ENCODE data around the gene CCDC71. TPM values are rescaled to one million over a fixed set of nuclear protein-coding genes. Genes with fewer than 3 reads are reported as not detected.

CCDC71 gene
- total RNA-seq, 3 donors from 2014 or later (not counting 1 experiment from before 2014, with no cell fraction given), result 13.8 to 20.6 (median 15.6) TPM

DNA sequence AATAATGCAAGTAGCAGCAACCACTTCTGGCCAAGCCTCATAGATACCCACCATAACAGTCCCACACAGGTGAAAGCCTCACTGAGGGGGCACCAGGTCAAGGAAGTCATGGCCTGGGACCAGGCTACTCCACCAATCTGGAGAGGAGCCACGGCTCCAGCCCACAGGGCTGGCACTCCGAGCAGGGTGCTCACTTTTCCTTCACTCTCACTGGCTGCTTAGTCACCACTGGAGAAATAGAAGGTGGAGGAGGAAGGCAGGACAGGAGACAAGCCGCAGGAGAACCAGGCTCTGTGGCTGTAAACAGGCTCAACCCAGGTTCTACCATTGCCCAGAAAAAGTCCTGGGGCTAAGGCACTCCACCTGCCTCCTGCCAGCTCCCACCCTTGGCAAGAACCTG lies 46.7 kb downstream of the CCDC71 start:
- no peaks in the 10 kb centered on the region for H3K9me3 ChIP-seq (ENCODE audit: control insufficient read depth, insufficient read depth, low read length)
- Mint-ChIP-seq H3K27ac (peak overlapping the region; percentile 81 to 87), H3K36me3 (no peaks in the 10 kb centered on the region), H3K9me3 (no peaks in the 10 kb centered on the region), H3K27me3 (ENCODE audit: low read depth in 2 of 2) (no peaks in the 10 kb centered on the region), H3K4me1 (peaks cover 5 to 12% of the 10 kb centered on the region in 2 donors), H3K4me3 (peak overlapping the region; percentile 77)
- H3K27me3 ChIP-seq (ENCODE audit: control insufficient read depth, insufficient read depth, low read length), result no peaks in the 10 kb centered on the region
- TF ChIP-seq CTCF (IDR thresholded peaks at IDR 0.05), result no peak
- H3K4me1 ChIP-seq (ENCODE audit: control insufficient read depth, insufficient read depth, low read length), result peaks cover 24% of the 10 kb centered on the region
- H3K4me3 ChIP-seq (ENCODE audit: low read length), result no peak overlapping the region
- no peak for DNase-seq
- WGBS (ENCODE audit: insufficient coverage), result 86% methylated on average over 1 of the region's 3 CpGs
- H3K27ac ChIP-seq (ENCODE audit: low read length), result peak overlapping the region; percentile 95
- no peak for ATAC-seq
- intact Hi-C loops (cut with micrococcal nuclease), result no loop called here
- peaks cover 37% of the 10 kb centered on the region for H3K36me3 ChIP-seq (ENCODE audit: control insufficient read depth, insufficient read depth, low read length)

DNA sequence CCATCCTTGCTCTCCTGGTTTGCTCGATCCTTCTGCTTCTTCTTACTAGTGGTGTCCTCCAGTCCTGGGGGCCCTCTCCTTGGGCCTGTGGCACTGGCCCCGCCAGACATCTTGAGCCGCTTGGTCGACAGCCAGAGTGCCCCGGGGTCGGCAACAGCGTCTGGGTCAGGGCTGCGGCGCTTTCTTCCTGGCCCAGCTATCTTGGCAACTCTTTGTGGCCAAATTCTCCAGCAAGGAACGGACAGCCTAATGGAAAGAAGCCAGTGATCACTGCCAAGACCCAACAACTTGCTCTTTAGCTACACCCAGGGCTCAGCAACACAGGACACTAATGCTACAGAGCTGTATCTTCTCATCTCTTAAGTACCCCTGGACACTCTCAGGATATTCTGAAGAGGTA lies 47.1 kb downstream of the CCDC71 start:
- no peak overlapping the region for H3K27ac ChIP-seq (ENCODE audit: low read length)
- Mint-ChIP-seq H3K4me3 (peak overlapping the region; percentile 28), H3K36me3 (no peaks in the 10 kb centered on the region), H3K27ac (peak overlapping the region in 1 of 2 donors; percentile 87), H3K9me3 (no peaks in the 10 kb centered on the region), H3K27me3 (ENCODE audit: low read depth in 2 of 2) (no peaks in the 10 kb centered on the region), H3K4me1 (peaks cover 5 to 12% of the 10 kb centered on the region in 2 donors)
- TF ChIP-seq CTCF (IDR thresholded peaks at IDR 0.05), result no peak
- no peaks in the 10 kb centered on the region for H3K9me3 ChIP-seq (ENCODE audit: control insufficient read depth, insufficient read depth, low read length)
- ATAC-seq, result no peak
- H3K4me1 ChIP-seq (ENCODE audit: control insufficient read depth, insufficient read depth, low read length), result peaks cover 24% of the 10 kb centered on the region
- no peak for DNase-seq
- no peak overlapping the region for H3K4me3 ChIP-seq (ENCODE audit: low read length)
- H3K27me3 ChIP-seq (ENCODE audit: control insufficient read depth, insufficient read depth, low read length), result no peaks in the 10 kb centered on the region
- intact Hi-C loops (cut with micrococcal nuclease), result no loop called here
- 97% methylated on average over 10 of the region's 10 CpGs for WGBS (ENCODE audit: insufficient coverage)
- H3K36me3 ChIP-seq (ENCODE audit: control insufficient read depth, insufficient read depth, low read length), result peaks cover 41% of the 10 kb centered on the region

Other genes starting within 250 kb of the CCDC71 start
- 100 to 1,000 TPM; 239 to 291 (median 243) TPM for gene ARIH2, start 247.5 kb downstream of the CCDC71 start, total RNA-seq
- gene P4HTM, start 176.1 kb downstream of the CCDC71 start, total RNA-seq, result 10 to 100 TPM; 28.8 to 31.3 (median 30.6) TPM
- 100 to 1,000 TPM; 113 to 167 (median 129) TPM for gene WDR6, start 158.9 kb downstream of the CCDC71 start, total RNA-seq
- gene DALRD3, start 147.8 kb downstream of the CCDC71 start, total RNA-seq, result 10 to 100 TPM; 16.8 to 20.1 (median 18.0) TPM
- 10 to 100 TPM; 51.0 to 72.9 (median 66.1) TPM for gene NDUFAF3, start 144.2 kb downstream of the CCDC71 start, total RNA-seq
- 10 to 100 TPM; 45.6 to 85.7 (median 50.0) TPM for gene IMPDH2, start 136.9 kb downstream of the CCDC71 start, total RNA-seq
- 100 to 1,000 TPM; 220 to 230 (median 227) TPM for gene QRICH1, start 72.3 kb downstream of the CCDC71 start, total RNA-seq
- 100 to 1,000 TPM; 250 to 280 (median 258) TPM for gene QARS1, start 61.6 kb downstream of the CCDC71 start, total RNA-seq
- 10 to 100 TPM; 68.6 to 71.5 (median 68.6) TPM for gene USP19, start 45.5 kb downstream of the CCDC71 start, total RNA-seq
- 1 to 10 TPM in 2 of 3 donors, under 1 TPM in 1; 0.75 to 1.7 (median 1.2) TPM for gene LAMB2, start 33.3 kb downstream of the CCDC71 start, total RNA-seq
- gene KLHDC8B, start 5.3 kb upstream of the CCDC71 start, total RNA-seq, result 1 to 10 TPM; 2.4 to 7.0 (median 3.5) TPM
- 10 to 100 TPM in 2 of 3 donors, 1 to 10 TPM in 1; 8.8 to 12.7 (median 10.8) TPM for gene C3orf62, start 110.9 kb upstream of the CCDC71 start, total RNA-seq
- gene USP4, start 173.7 kb upstream of the CCDC71 start, total RNA-seq, result 100 to 1,000 TPM; 110 to 138 (median 135) TPM
- gene GPX1, start 192.0 kb upstream of the CCDC71 start, total RNA-seq, result 10 to 100 TPM; 34.7 to 70.0 (median 59.1) TPM
- 100 to 1,000 TPM; 342 to 372 (median 370) TPM for gene RHOA, start 245.6 kb upstream of the CCDC71 start, total RNA-seq
- 10 to 100 TPM; 35.4 to 40.7 (median 36.7) TPM for gene TCTA, start 246.1 kb upstream of the CCDC71 start, total RNA-seq

Data from natural killer cell (primary cell).